Stimulated activated CD8-positive, alpha-beta memory T cell treated with anti-CD3 and anti-CD28 coated beads, Interleukin-4, amount 100 ng/mL, for 48 hours (primary cell): ENCODE results near the gene DISC1.
"Not testable (repeated sequence)": the region's sequence is repeated elsewhere in the genome, so short reads cannot be mapped to it uniquely, and the experiment has no call there.

ENCODE experiments used
- DNase-seq: peaks from one replicate; pipeline ENCODE4 v3.0.0-alpha.2; 2020

Gene DISC1

DNA sequence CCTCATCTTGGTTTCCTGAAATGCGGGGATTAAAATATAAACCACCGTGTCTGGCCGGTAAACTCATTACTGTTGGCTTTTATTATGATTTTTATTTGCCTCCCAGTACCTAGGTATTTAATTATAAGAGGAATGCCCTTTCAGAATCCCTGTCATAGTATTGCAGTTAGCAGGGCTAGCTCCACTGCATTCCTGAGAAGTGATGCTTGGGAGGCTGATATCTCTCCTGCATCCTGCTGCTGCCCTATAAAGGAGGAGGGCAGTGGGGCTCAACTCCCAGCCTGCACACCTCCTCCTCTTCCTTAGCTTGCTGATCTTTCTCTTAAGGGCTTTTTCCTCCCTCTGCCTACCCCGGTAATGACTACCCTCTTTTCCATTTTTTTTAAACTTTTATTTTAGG, 19.9 kb upstream of the DISC1 start:
- DNase-seq, result no peak

DNA sequence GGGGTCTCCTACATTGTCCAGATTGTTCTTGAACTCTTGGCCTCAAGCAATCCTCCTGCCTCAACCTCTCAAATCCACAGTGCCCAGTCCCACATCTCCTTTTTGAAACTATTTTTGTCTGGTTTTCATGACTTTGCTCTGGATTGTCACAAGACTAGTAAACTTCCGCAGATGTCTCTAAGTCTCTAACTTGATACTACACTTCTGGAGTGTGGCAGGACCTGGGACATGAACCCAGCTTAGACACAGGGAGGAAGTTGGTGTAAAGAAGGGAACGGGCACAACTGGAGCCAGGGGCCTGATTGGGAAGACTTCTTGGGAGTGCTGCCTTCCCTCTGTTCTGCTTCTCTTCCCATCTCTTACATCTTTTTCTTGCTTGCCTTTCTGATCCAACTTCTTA, 16.2 kb upstream of the DISC1 start:
- no peak for DNase-seq

DNA sequence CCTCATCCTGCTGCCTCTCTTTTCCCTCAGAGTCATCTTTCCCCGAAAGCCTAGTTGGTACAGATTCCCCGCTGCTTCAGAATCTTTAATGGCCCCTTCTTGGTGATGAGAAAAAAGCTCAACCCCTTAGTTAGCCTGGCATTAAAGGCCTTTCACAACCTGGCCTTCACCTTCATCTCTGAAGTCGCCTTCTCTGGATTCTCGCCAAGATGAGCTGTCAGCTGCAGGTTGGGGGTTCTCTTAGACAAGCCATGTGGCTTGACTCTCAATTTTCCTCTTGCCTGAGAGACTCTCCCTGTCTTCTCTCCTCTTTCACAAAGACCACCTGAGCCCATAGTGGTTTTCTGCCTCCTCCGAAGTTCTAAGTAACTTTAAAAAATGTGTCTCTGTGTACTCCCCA, 15.5 kb upstream of the DISC1 start:
- no peak for DNase-seq

DNA sequence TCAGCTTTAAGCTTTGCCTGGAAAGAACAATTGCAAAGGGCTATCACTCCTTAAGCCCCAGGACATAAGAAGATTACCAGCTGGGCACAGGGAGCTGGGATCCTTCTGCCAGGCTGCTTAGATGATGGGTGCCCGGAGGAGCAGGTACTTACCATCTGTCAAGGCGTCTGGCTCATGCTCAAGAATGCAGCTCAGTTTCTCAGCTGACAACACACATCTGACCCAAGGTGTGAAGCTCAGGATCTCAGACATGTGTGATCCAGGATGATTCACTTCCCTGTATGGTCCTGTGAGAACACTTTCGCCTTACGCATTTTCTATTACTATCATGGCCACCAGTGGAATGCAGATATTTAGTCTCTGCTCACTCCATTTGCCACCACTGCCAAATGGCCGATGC, 14.7 kb upstream of the DISC1 start:
- no peak for DNase-seq

DNA sequence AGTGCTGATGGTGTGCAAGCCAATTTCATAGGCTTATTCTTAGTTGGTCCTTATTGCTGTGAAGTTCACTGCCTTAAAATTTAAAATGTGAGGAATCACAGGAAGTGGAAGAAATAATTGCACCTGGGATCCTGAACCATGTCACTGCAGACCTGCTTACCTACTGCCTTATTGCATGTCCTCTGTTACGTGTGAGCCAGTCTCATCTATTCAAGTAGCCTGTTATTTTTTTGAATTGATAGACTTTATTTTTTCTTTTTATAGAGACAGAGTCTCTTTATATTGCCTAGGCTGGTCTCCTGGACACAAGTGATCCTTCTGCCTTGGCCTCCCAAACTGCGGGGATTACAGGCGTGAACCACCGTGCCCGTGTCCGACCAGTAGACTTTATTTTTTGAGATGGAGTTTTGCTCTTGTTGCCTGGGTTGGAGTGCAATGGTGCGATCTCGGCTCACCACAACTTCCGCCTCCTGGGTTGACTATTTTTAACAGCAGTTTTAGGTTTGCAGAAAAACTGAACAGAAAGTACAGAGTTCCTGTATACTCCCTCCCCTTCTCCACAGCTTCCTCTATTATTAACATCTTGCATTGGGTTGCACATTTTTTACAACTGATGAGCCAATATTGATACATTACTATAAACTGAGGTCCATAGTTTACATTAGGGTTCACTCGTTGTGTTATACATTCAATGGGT, 14.0 kb upstream of the DISC1 start:
- peak; percentile 56 for DNase-seq

DNA sequence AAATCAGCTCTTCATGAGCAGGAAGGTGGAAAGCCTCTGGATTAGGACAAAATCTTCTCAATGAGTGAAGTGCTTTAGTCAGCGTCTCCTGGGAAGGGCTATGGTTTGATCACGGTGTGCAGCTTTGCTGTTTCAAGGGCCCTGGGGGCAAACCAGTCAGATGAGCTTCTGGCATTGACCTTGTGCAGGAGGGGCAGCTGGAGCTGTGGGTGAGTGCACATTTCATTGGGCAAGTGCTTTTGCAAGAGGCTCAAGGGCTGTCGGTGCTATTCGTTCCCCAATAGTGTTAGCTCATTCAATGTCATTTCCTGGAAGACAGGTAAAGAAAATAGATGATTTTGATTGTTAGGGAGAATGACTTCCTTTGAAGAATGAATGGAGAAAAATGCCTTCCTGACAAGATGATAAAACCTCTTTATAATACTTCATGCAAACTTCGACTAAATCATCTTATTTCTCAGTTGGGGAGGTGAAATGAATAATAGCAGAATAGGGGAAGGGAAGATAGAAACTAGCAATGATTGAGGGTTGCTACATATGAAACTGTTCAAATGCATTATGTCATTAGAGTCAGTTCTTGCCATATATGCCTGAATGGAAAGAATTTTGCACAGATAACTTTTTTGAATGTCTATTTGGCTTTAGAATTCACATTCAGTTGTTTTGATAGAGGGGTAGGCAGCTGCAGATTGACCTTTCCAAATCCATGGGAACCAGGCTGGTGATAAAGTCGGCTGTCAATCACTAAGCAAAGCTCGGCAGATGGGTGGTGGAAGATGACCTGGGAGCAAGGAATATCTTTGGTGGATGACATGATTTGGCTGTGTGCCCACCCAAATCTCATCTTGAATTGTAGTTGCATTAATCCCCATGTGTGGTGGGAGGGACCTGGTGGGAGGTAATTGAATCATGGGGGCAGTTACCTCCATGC, 12.9 kb upstream of the DISC1 start:
- DNase-seq, result no peak

DNA sequence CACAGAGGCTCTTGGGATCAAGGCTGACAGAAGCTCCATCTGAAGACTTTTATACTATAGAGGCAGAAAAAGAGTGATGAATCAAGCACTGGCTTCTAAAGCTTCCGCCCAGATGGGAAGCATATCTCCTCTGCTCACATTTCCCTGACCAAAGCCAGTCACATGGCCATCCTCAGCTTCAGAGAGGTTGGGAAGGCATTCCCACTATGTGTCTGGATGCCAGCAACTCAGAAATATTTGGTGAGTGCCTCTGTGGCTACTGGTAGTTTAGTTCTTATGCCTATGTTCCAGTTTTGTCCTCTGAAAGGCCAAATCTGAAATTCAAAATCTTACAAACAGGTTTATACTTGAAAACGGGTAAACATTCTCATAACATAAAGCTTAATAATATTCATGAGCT, 9.9 kb upstream of the DISC1 start:
- no peak for DNase-seq

DNA sequence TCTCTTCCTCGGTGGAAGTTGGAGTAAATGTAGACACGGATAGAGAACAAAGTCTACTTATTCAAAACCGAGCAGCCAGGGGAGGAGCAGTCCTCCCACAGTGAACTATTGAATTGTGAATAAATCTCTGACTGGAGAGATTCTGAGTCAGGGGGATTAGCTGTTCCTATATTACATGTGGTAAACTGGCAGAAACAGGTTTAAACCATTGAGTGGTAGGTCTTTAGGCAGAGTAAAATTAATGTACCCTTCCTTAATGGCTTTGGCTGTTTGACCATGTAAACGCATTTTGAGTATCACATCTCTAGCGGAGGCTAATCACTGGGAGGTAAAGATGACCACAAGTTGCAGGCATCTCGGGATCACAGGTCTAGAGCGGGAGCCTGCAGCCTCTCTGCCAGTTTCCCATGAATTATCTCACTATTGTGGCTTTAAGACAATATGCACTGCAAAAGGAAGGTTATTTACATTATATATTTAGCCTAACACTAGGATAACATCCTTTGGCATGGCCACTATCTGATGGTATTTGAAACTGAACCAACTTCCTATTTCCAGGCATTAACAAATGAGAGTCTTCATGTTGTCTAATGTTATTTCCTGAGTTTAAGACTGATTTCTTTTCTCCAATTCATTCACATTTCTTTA, 7.9 kb upstream of the DISC1 start:
- DNase-seq, result no peak

DNA sequence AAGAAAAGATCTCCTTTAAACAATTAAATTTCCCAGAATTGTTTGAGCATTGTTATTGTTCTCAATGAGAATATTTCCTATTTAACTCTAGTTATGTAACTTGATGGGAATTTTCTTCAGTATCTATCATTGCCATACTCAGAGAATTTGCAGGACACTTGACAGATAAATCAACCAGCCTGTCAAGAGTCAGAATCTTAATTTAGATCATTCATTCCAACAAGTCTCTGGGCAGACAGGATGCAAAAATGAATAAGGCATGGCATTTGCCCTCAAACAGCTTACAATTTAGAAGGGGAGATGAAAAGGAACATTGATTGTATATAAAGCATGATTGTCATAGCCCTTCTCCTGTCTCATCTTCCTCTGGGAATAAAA, 7.3 kb upstream of the DISC1 start:
- no peak for DNase-seq

DNA sequence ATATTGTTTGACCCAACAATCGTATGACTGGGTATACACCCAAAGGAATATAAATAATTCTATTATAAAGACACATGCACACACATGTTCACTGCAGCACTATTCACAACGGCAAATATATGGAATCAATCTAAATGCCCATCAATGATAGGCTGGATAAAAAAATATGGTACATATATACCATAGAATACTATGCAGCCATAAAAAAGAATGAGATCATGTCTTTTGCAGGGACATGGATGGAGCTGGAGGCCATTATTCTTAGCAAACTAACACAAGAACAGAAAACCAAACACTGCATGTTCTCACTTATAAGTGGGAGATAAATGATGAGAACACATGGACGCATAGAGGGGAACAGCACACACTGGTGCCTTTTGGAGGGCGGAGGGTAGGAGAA, 1.5 kb upstream of the DISC1 start:
- not testable (repeated sequence) for DNase-seq

DNA sequence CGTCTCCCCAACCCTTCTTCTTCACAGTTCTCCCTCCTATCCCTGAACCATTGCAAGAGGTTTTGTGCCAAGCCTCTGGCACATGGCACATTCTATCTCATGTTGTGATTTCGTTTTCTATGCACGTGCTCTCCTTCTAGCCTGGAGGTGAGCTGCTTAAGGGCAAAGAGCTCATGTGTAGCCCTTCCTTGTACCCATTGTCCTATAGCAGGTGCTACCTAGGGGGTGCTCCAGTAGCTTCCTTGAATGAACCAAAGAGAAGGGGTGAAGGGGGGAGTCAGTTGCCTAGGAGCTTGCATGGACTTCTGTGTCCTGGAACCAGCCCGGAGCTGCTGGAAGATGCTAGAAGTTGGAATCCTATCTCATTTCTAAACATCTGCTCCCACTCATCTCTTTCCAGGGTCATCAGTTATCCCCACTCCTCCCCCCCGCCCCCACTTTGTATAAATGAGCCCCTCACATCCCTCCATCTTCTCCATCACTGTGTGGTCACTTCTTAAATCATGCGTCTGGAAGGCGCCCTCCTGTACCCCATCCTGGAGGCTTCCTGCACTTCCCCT, 535 bp upstream of the DISC1 start:
- DNase-seq, result no peak

DNA sequence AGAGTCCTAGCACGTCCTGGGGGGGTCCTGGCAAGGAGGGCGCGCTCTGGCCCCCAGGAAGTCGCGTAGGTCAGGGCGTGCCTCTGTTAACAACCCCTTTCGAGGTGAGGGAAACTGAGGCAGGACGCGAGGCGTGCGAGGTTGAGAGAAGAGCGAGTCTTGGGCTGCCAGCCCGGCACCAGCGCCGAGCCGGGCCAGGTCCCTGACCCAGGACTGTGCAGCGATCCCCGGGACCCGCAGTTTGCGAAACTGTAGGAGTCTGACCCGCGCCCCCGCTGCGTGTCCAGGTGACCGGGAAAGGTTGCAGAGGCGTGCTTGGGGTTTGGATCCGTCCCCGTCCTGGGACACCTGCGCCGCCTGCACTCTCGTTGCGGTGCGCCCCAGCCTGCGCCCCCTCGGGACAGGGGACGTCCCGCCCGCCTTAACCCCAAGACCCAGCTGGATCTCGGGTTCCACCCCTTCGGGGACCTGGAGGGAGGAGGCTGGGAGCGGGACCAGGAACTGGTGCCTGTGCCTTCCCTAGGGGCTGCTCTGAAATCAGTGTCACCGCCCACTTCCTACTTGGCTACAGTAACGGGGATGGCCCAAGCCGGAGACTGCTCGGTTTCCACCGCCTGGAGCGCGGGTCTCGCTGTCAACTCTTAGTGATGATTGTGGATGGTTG, 493 bp downstream of the DISC1 start:
- peak; percentile 58 for DNase-seq

DNA sequence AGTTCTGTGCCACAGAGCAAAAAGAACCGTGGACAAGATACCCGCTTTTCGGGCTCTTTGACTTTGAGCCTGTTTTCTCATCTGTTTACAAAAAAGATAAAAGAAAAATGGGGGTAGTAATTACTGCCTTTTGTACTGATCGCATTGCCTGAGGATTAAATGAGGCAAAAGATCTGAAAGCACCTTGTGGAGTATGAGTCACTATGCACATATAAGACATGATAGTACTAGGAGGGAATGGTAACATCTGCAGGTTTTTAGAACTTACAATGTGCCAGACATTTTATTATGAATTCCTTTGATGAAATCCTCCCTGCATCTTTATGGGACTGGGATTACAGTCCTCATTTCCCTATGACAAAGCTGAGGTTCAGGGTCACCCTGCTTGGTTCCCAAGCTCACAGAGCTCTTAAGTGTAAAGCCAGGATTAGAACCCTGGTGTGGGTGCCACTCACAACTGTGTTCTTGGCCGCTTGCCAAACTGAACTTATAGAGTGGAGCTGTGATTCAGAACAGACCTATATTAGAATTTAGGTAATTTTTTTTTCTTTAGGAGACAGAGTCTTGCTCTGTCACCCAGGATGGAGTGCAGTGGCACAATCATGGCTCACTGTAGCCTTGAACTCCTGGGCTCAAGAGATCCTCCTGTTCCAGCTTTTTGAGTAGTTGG, 1.8 kb downstream of the DISC1 start:
- peak; percentile 70 for DNase-seq

DNA sequence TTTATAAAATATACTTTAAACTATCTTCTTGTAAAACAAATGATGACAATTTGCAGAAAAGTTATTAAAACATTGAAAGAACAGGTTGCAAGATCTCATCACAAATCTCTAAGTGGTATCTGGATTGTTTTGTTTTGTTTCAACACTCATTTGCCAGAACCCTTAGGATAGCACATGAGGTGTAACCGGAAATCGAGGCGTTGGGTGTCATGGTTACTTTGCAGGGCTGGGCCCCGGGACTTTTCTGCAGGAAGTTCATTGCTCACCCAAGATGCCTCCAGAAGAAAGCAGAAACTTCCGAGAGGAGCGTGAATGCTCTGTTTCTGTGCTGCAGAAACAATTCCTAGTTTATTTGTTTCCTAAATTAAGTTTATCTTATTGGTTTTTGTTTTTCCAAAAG, 2.5 kb downstream of the DISC1 start:
- DNase-seq, result no peak

DNA sequence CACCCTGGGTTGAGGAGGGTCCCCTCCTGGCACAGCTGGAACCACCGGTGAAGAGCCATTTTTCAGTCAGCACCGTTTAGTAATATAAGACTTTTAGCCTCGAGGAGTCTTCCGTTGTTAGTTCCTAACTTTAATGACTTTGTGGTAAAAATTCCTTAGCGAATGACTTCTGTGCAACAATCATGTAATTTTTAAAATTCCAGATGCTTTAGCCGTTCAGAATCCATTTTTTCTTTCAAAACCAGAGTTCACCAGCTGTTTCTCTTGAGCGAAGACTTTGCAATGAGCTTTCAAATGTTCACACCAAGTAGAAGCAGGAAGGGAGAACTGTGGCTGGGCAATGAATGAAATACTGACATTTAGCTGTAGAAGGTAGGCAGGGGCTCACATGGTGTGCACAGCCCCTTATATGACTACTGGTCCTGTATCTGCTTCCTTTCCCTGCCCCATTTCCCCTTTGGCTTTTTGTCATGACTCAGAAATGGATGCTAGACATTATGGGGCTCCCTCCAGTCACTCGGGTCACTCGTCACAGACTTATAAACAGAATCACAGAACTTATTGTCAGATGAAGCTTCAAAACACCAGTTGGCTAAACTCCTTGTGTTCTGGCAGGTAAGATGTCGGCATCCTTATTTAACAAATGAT, 4.1 kb downstream of the DISC1 start:
- DNase-seq, result no peak

DNA sequence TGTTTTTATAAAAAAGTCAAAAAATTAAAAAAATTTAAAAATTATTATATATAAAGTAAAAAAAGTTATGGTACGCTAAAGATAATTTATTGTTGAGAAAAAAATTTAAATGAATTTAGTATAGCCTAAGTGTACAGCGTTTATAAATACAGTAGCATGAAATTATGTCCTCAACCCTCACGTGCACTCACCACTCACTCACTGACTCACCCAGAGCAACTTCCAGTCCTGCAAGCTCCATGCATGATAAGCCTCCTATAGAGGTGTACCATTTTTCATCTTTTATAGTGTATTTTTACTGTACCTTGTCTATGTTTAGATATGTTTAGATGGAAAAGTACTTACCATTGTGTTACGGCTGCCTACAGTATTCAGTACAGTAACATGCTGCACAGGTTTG, 5.1 kb downstream of the DISC1 start:
- no peak for DNase-seq

DNA sequence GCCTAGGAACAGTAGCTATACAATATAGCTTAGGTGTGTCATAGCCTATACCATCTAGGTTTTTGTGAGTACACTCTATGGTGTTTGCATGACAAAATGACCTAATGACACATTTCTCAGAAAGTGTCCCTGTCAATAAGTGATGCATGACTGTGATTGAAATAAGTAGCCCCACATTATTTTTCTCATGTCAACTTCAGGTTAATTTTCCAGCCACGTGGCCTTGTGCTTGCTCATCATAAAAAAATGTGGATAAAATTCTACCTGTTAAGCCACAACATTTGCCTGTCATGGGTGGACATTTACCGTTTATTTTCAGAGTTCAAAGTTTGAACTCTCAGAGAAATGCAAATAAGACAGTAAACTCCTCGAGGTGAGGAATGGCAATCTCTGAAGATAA, 5.5 kb downstream of the DISC1 start:
- DNase-seq, result no peak

DNA sequence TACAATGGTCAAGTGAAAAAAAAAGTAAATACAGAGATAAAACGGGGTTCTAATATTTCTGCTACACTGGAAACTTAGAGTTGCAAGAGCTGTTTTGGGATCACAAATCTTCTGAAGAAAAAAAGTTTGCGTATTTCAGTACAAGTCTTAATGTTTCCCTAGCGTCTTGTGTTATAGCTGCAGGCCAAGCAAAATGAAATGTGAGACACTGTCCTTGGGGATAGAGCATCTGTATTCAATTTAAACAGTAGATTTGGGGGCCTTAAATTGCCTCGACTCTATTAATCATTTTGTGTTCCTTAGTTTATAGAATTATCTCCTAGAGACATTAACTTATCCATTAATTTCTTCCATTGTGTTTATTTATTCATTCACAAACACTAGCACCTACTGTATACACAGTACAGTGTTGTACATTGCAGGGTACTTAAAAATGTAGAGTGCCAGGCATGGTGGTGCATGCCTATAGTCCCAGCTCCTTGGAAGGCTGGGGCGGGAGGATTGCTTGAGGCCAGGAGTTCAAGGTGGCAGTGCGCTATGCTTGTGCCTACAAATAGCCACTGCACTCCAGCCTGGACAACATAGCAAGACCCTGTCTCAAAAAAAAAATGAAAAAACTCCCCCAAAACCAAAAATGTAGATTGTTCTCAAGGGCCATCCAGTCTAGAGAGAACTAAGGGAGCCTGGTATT, 7.9 kb downstream of the DISC1 start:
- DNase-seq, result no peak

DNA sequence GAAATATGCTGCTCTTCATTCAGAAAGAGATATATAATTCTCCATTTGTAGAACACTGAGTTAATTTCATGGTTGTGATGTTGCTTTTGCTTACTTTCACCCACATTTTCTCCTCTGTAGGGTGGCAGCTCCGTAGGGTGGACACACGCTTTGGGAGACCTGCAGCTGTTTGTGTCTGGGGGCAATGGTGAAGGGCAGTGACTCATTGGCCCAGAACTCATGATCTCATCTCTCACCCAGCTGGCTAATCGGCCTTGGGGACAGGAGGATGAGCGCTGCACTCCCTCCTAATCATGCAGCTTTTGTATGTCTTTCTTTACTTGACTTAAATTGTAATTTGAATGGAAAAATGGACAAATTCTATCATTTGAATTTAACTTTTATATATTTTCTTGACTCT, 9.6 kb downstream of the DISC1 start:
- DNase-seq, result no peak

DNA sequence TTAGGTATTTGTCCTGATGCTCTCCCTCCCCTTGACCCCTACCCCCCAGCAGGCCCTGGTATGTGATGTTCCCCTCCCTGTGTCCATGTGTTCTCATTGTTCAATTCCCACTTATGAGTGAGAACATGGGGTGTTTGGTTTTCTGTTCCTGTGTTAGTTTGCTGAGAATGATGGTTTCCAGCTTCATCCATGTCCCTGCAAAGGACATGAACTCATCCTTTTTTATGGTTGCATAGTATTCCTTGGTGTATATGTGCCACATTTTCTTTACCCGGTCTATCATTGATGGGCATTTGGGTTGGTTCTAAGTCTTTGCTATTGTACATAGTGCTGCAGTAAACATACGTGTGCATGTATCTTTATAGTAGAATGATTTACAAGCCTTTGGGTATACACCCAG, 10.3 kb downstream of the DISC1 start:
- DNase-seq, result not testable (repeated sequence)

DNA sequence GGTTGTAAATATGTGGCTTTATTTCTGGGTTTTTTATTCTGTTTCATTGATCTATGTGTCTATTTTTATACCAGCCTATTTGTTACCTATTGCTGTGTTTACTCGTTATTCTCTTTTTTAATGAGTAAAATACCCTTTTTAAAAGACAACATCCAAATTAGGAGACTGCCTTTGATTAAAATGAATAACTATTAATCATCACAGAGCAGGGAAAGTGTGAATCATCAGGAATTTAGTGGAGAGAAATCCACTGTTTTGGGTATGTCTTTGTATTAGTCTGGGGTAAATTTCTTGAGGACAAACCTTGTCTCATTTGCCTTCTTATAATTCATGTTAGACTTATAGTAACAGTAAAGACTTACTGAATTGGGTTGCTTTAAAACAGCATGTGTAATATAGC, 12.1 kb downstream of the DISC1 start:
- DNase-seq, result no peak
